ENCODE results near the gene SMNDC1. TPM values are rescaled to one million over a fixed set of nuclear protein-coding genes. Genes with fewer than 3 reads are reported as not detected.

SMNDC1 gene
- total RNA-seq, 1 donor from 2014 or later: 12.3 TPM

- Histone ChIP-seq H3K4me3 (no peak overlapping the region), H3K27ac (no peak overlapping the region), H3K9me3 (no peaks in the 10 kb centered on the region), H3K27me3 (no peaks in the 10 kb centered on the region), H3K4me1 (peaks cover 26% of the 10 kb centered on the region), H3K36me3 (no peaks in the 10 kb centered on the region)
- no peak for DNase-seq (ENCODE audit: extremely low spot score in 2 of 2)
- peak in 1 of 2 donors; percentile 50 for TF ChIP-seq POLR2AphosphoS5 (IDR thresholded peaks at IDR 0.05; ENCODE audit: insufficient read depth in 1 of 2, low read depth in 1 of 2)
- no peak for TF ChIP-seq POLR2A (IDR thresholded peaks at IDR 0.05)
- TF ChIP-seq CTCF (IDR thresholded peaks at IDR 0.05): peak; percentile 52 to 69 (median 63)
- intact Hi-C loops (cut with DNase I): loop anchor here (10.0 kb wide), 2 partner anchors 55 to 145 kb away; no protein-coding TSS in a partner anchor
These were observed 25.2 kb downstream of the SMNDC1 start for GRCh38 chr10:110279407-110279986.

- no peak for DNase-seq (ENCODE audit: extremely low spot score in 2 of 2)
- TF ChIP-seq POLR2AphosphoS5 (IDR thresholded peaks at IDR 0.05; ENCODE audit: insufficient read depth in 1 of 2, low read depth in 1 of 2): no peak
- no peak for TF ChIP-seq POLR2A (IDR thresholded peaks at IDR 0.05)
- no peak for TF ChIP-seq CTCF (IDR thresholded peaks at IDR 0.05)
- H3K27me3 ChIP-seq: no peaks in the 10 kb centered on the region
- H3K4me3 ChIP-seq: no peak overlapping the region
- no peaks in the 10 kb centered on the region for H3K9me3 ChIP-seq
- H3K4me1 ChIP-seq: peaks cover 33% of the 10 kb centered on the region
- no peak overlapping the region for H3K27ac ChIP-seq
- H3K36me3 ChIP-seq: no peaks in the 10 kb centered on the region
- intact Hi-C loops (cut with DNase I): loop anchor here (10.0 kb wide), 2 partner anchors 54 to 144 kb away; no protein-coding TSS in a partner anchor
These were observed 25.9 kb downstream of the SMNDC1 start for GRCh38 chr10:110278562-110279406.

DNA sequence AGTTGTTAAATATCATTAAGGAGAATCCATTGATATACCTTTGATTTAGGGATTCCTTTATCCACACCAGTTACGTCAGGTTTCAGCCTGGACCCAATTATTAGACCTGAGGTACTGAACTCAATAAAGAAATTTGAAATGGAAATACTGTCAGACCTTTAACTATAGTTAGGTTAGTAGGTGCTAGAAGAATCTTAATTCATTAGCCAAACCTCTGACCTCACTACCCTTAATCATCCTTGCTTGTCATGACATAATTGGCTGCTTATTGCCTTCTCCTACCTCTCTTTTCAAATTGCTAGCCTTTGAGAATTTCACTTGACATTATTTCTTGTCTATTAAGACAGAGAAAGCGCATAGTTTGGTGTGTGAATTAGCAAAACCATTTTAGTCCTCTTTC lies 27.1 kb downstream of the SMNDC1 start:
- no peak for DNase-seq (ENCODE audit: extremely low spot score in 2 of 2)
- Histone ChIP-seq H3K4me1 (peaks cover 34% of the 10 kb centered on the region), H3K9me3 (no peaks in the 10 kb centered on the region), H3K36me3 (no peaks in the 10 kb centered on the region), H3K27ac (no peak overlapping the region), H3K27me3 (no peaks in the 10 kb centered on the region), H3K4me3 (no peak overlapping the region)
- intact Hi-C loops (cut with DNase I): loop anchor here (10.0 kb wide), 2 partner anchors 53 to 143 kb away; no protein-coding TSS in a partner anchor
- no peak for TF ChIP-seq POLR2A (IDR thresholded peaks at IDR 0.05)
- TF ChIP-seq POLR2AphosphoS5 (IDR thresholded peaks at IDR 0.05; ENCODE audit: insufficient read depth in 1 of 2, low read depth in 1 of 2): no peak
- TF ChIP-seq CTCF (IDR thresholded peaks at IDR 0.05): no peak

- no peak for DNase-seq (ENCODE audit: extremely low spot score in 2 of 2)
- no peak for TF ChIP-seq POLR2AphosphoS5 (IDR thresholded peaks at IDR 0.05; ENCODE audit: insufficient read depth in 1 of 2, low read depth in 1 of 2)
- no peak for TF ChIP-seq POLR2A (IDR thresholded peaks at IDR 0.05)
- no peak for TF ChIP-seq CTCF (IDR thresholded peaks at IDR 0.05)
- intact Hi-C loops (cut with DNase I): loop anchor here (10.0 kb wide), 2 partner anchors 52 to 142 kb away; no protein-coding TSS in a partner anchor
- Histone ChIP-seq H3K4me3 (no peak overlapping the region), H3K27ac (no peak overlapping the region), H3K27me3 (no peaks in the 10 kb centered on the region), H3K36me3 (no peaks in the 10 kb centered on the region), H3K9me3 (no peaks in the 10 kb centered on the region), H3K4me1 (peaks cover 34% of the 10 kb centered on the region)
These were observed 28.1 kb downstream of the SMNDC1 start for GRCh38 chr10:110276603-110277002.
